Measurements from ENCODE around the gene PIKFYVE.
A peak's percentile ranks its signal among the peaks of the same experiment; 100 is the strongest.

PIKFYVE gene

GRCh38 chr2:208363485-208363884 is 97.4 kb downstream of the PIKFYVE start:
- H3K4me3 ChIP-seq (ENCODE audit: low read length): no peak overlapping the region
- WGBS (ENCODE audit: extremely low coverage, insufficient coverage, low lambda C conversion rate): no CpG with 5 or more reads among the region's 2 CpGs

GRCh38 chr2:208366215-208367127 is 100.4 kb downstream of the PIKFYVE start:
- no peak for DNase-seq
- Histone ChIP-seq H2BK5ac (ENCODE audit: low read length) (no peak overlapping the region), H3K56ac (ENCODE audit: low read length) (no peak overlapping the region), H3K4me3 (ENCODE audit: low read length) (no peak overlapping the region), H3K27me3 (ENCODE audit: insufficient read depth, low read length, poor library complexity) (no peaks in the 10 kb centered on the region), H2BK15ac (replicated peaks; ENCODE audit: low read depth) (no peak overlapping the region), H3K27ac (ENCODE audit: low read depth, low read length) (no peak overlapping the region), H2BK120ac (ENCODE audit: low read depth, low read length) (no peak overlapping the region), H3K18ac (ENCODE audit: low read length) (no peak overlapping the region), H4K8ac (ENCODE audit: low read depth, low read length) (no peak overlapping the region), H3K9ac (ENCODE audit: low read length) (no peak overlapping the region), H3K79me1 (ENCODE audit: low read length) (no peaks in the 10 kb centered on the region), H4K5ac (ENCODE audit: low read length) (no peak overlapping the region), H3K79me2 (ENCODE audit: control insufficient read depth, insufficient read depth, low read length) (no peaks in the 10 kb centered on the region), H3K4ac (ENCODE audit: low read depth, low read length) (no peak overlapping the region), H3K4me1 (ENCODE audit: control insufficient read depth, low read depth, low read length) (no peaks in the 10 kb centered on the region), H3K4me2 (ENCODE audit: low read length) (no peak overlapping the region), H2AK5ac (ENCODE audit: low read length) (no peak overlapping the region), H3K23ac (ENCODE audit: low read length) (no peak overlapping the region), H3K36me3 (ENCODE audit: control insufficient read depth, insufficient read depth, low read length) (no peaks in the 10 kb centered on the region)
- WGBS (ENCODE audit: extremely low coverage, insufficient coverage, low lambda C conversion rate): no CpG with 5 or more reads among the region's 4 CpGs

More at GRCh38 chr2:208363485-208363884, 97.4 kb downstream of the PIKFYVE start:
- H3K79me1 ChIP-seq (ENCODE audit: low read length): no peaks in the 10 kb centered on the region
- H2BK15ac ChIP-seq (replicated peaks; ENCODE audit: low read depth): no peak overlapping the region
- H3K27me3 ChIP-seq (ENCODE audit: insufficient read depth, low read length, poor library complexity): no peaks in the 10 kb centered on the region
- H3K9ac ChIP-seq (ENCODE audit: low read length): no peak overlapping the region
- H2BK5ac ChIP-seq (ENCODE audit: low read length): no peak overlapping the region
- H2BK120ac ChIP-seq (ENCODE audit: low read depth, low read length): no peak overlapping the region
- H4K8ac ChIP-seq (ENCODE audit: low read depth, low read length): no peak overlapping the region
- H3K23ac ChIP-seq (ENCODE audit: low read length): no peak overlapping the region
- no peak overlapping the region for H3K27ac ChIP-seq (ENCODE audit: low read depth, low read length)
- H3K4me2 ChIP-seq (ENCODE audit: low read length): no peak overlapping the region
- no peak overlapping the region for H3K4ac ChIP-seq (ENCODE audit: low read depth, low read length)
- no peak overlapping the region for H2AK5ac ChIP-seq (ENCODE audit: low read length)
- DNase-seq: no peak
- H4K5ac ChIP-seq (ENCODE audit: low read length): no peak overlapping the region
- H3K18ac ChIP-seq (ENCODE audit: low read length): no peak overlapping the region
- no peak overlapping the region for H3K56ac ChIP-seq (ENCODE audit: low read length)
- no peaks in the 10 kb centered on the region for H3K36me3 ChIP-seq (ENCODE audit: control insufficient read depth, insufficient read depth, low read length)
- H3K79me2 ChIP-seq (ENCODE audit: control insufficient read depth, insufficient read depth, low read length): no peaks in the 10 kb centered on the region
- H3K4me1 ChIP-seq (ENCODE audit: control insufficient read depth, low read depth, low read length): no peaks in the 10 kb centered on the region

DNA sequence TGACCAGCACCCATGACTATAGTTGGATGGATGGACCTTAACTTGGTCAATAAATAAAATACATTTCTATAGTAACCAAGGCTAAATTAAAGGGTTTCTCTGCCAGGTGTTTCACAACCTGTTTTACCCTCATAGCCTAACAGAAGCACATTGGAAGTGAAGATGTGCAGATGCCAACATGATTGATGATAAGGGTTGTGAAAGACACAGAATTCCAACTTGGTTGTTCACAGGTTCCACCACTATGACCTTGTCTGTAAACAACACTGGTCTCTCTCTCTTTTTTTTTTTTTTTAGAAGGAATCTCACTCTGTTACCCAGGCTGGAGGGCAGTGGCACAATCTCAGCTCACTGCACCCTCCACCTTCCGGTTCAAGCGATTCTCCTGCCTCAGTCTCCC is 103.0 kb downstream of the PIKFYVE start:
- no peaks in the 10 kb centered on the region for H3K4me1 ChIP-seq (ENCODE audit: control insufficient read depth, low read depth, low read length)
- DNase-seq: no peak
- H3K4ac ChIP-seq (ENCODE audit: low read depth, low read length): no peak overlapping the region
- no peak overlapping the region for H2BK120ac ChIP-seq (ENCODE audit: low read depth, low read length)
- H3K79me1 ChIP-seq (ENCODE audit: low read length): no peaks in the 10 kb centered on the region
- no peak overlapping the region for H3K27ac ChIP-seq (ENCODE audit: low read depth, low read length)
- no peaks in the 10 kb centered on the region for H3K79me2 ChIP-seq (ENCODE audit: control insufficient read depth, insufficient read depth, low read length)
- no peak overlapping the region for H3K18ac ChIP-seq (ENCODE audit: low read length)
- no peak overlapping the region for H3K23ac ChIP-seq (ENCODE audit: low read length)
- H3K36me3 ChIP-seq (ENCODE audit: control insufficient read depth, insufficient read depth, low read length): no peaks in the 10 kb centered on the region
- no peaks in the 10 kb centered on the region for H3K27me3 ChIP-seq (ENCODE audit: insufficient read depth, low read length, poor library complexity)
- no peak overlapping the region for H3K4me2 ChIP-seq (ENCODE audit: low read length)
- no peak overlapping the region for H3K9ac ChIP-seq (ENCODE audit: low read length)
- no peak overlapping the region for H2BK15ac ChIP-seq (replicated peaks; ENCODE audit: low read depth)
- H3K56ac ChIP-seq (ENCODE audit: low read length): no peak overlapping the region
- no peak overlapping the region for H3K4me3 ChIP-seq (ENCODE audit: low read length)
- H2BK5ac ChIP-seq (ENCODE audit: low read length): no peak overlapping the region
- H4K5ac ChIP-seq (ENCODE audit: low read length): no peak overlapping the region
- H4K8ac ChIP-seq (ENCODE audit: low read depth, low read length): no peak overlapping the region
- WGBS (ENCODE audit: extremely low coverage, insufficient coverage, low lambda C conversion rate): no CpG with 5 or more reads among the region's 2 CpGs
- no peak overlapping the region for H2AK5ac ChIP-seq (ENCODE audit: low read length)

DNA sequence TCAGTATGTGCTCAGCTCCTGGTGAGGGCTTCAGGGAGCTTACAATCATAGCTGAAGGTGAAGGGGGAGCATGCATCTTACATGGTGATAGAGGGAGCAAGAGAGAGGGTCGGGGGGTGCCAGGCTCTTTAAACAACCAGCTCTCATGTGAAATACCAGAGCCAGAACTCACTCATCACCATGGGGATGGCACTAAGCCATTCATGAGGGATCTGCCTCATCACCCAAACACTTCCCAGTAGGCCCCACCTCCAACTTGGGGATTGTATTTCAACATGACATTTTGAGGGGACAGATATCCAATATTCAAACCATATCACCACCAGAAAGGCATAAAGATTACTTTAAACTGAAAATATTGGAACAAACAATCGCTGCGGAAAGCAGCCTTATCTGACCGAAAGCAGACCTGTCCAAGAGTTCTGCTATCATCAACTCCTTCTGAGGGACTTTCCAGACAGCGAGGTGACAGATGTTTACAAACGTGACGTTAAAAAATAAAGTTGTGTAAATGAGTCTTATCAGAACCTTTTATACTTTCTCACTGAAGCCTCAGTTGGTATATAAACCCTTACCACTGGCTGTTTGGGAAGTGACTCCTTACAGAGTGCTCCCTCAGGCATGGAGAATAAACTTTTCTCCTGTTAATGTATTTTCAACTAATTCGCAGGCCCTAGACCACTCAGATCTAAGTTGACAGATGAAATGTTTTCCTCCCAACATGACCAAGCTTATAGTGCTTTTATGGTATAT is 105.0 kb downstream of the PIKFYVE start:
- no CpG with 5 or more reads among the region's 8 CpGs for WGBS (ENCODE audit: extremely low coverage, insufficient coverage, low lambda C conversion rate)
- H3K4me2 ChIP-seq (ENCODE audit: low read length): no peak overlapping the region
- H2BK5ac ChIP-seq (ENCODE audit: low read length): no peak overlapping the region
- no peak overlapping the region for H2BK120ac ChIP-seq (ENCODE audit: low read depth, low read length)
- no peak overlapping the region for H3K27ac ChIP-seq (ENCODE audit: low read depth, low read length)
- H3K79me2 ChIP-seq (ENCODE audit: control insufficient read depth, insufficient read depth, low read length): no peaks in the 10 kb centered on the region
- H3K36me3 ChIP-seq (ENCODE audit: control insufficient read depth, insufficient read depth, low read length): no peaks in the 10 kb centered on the region
- no peaks in the 10 kb centered on the region for H3K27me3 ChIP-seq (ENCODE audit: insufficient read depth, low read length, poor library complexity)
- DNase-seq: peak; percentile 33
- no peak overlapping the region for H3K4me3 ChIP-seq (ENCODE audit: low read length)
- no peak overlapping the region for H2BK15ac ChIP-seq (replicated peaks; ENCODE audit: low read depth)
- H3K9ac ChIP-seq (ENCODE audit: low read length): no peak overlapping the region
- H3K56ac ChIP-seq (ENCODE audit: low read length): no peak overlapping the region
- H3K79me1 ChIP-seq (ENCODE audit: low read length): no peaks in the 10 kb centered on the region
- H2AK5ac ChIP-seq (ENCODE audit: low read length): no peak overlapping the region
- no peak overlapping the region for H4K8ac ChIP-seq (ENCODE audit: low read depth, low read length)
- no peak overlapping the region for H3K23ac ChIP-seq (ENCODE audit: low read length)
- H3K4me1 ChIP-seq (ENCODE audit: control insufficient read depth, low read depth, low read length): no peaks in the 10 kb centered on the region
- H3K4ac ChIP-seq (ENCODE audit: low read depth, low read length): no peak overlapping the region
- H4K5ac ChIP-seq (ENCODE audit: low read length): no peak overlapping the region
- no peak overlapping the region for H3K18ac ChIP-seq (ENCODE audit: low read length)

GRCh38 chr2:208371634-208371935 is 105.5 kb downstream of the PIKFYVE start:
- H3K36me3 ChIP-seq (ENCODE audit: control insufficient read depth, insufficient read depth, low read length): no peaks in the 10 kb centered on the region
- no peak overlapping the region for H4K8ac ChIP-seq (ENCODE audit: low read depth, low read length)
- H3K4ac ChIP-seq (ENCODE audit: low read depth, low read length): no peak overlapping the region
- no peak overlapping the region for H3K56ac ChIP-seq (ENCODE audit: low read length)
- no peak overlapping the region for H2BK120ac ChIP-seq (ENCODE audit: low read depth, low read length)
- H3K27me3 ChIP-seq (ENCODE audit: insufficient read depth, low read length, poor library complexity): no peaks in the 10 kb centered on the region
- no peak overlapping the region for H4K5ac ChIP-seq (ENCODE audit: low read length)
- no peak overlapping the region for H3K4me2 ChIP-seq (ENCODE audit: low read length)
- no peak overlapping the region for H3K27ac ChIP-seq (ENCODE audit: low read depth, low read length)
- H2BK5ac ChIP-seq (ENCODE audit: low read length): no peak overlapping the region
- H3K18ac ChIP-seq (ENCODE audit: low read length): no peak overlapping the region
- H3K9ac ChIP-seq (ENCODE audit: low read length): no peak overlapping the region
- no peaks in the 10 kb centered on the region for H3K79me1 ChIP-seq (ENCODE audit: low read length)
- no CpG with 5 or more reads among the region's 1 CpG for WGBS (ENCODE audit: extremely low coverage, insufficient coverage, low lambda C conversion rate)
- no peak overlapping the region for H2AK5ac ChIP-seq (ENCODE audit: low read length)
- no peak for DNase-seq
- H3K23ac ChIP-seq (ENCODE audit: low read length): no peak overlapping the region
- no peak overlapping the region for H2BK15ac ChIP-seq (replicated peaks; ENCODE audit: low read depth)
- H3K4me1 ChIP-seq (ENCODE audit: control insufficient read depth, low read depth, low read length): no peaks in the 10 kb centered on the region
- H3K79me2 ChIP-seq (ENCODE audit: control insufficient read depth, insufficient read depth, low read length): no peaks in the 10 kb centered on the region
- no peak overlapping the region for H3K4me3 ChIP-seq (ENCODE audit: low read length)
